Glomerular endothelial cell (primary cell): Measurements from ENCODE around the gene MAP1LC3A. TPM values are rescaled to one million over a fixed set of nuclear protein-coding genes. Genes with fewer than 3 reads are reported as not detected.

Source experiments
- DNase-seq: peaks from one replicate; pipeline ENCODE4 v3.0.0-alpha.2; 2011; ENCODE audit warnings: low read depth, low spot score; ENCODE audit errors: extremely low read depth
- total RNA-seq: library from RNA; depleted of rRNA; stranded (reverse); fragments of >200 nt; gene quantifications from 2 replicates; pipeline ENCODE4 v1.2.3, GENCODE V29; 2015

Gene MAP1LC3A
- total RNA-seq, 1 donor from 2014 or later, result 97.0 TPM

DNA sequence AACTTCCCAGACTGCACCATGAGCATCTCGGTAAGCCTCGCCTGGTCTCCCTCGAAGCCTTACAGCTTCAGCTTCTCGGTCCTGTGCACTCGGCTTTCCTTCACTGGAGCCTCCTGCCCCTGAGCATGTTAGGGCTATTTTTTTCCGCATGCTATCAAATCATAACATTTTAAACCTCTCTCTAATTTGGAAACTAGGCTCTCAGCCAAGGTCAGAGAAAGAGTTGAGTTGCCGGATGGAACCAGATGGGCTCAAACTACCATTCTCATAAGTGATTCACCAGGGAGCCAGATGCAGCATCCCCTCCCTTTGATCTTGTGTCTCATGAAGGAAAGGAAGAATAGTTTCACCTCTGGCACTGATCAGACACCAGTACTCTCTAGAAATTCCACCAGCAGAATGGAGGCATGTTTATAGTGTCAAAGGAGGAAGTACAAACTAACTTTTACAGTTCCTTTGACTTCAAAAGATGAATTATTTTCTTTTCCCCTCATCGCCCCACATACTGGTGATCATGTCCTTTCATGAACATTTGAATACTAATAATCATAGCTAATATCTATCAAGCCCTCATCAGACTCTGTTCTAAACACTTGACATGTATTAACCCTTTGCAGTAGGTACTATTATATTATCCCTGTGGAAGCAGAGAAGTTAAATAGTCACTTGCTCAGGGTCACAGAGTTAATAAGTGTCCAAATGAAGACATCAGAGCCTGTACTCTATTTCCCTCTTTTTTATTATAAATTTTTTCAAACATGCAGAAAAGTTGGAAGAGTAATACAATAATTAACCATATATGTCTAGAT lies 46.7 kb downstream of the MAP1LC3A start:
- no peak for DNase-seq

GRCh38 chr20:34607066-34607465 lies 48.5 kb downstream of the MAP1LC3A start:
- no peak for DNase-seq

Other genes starting within 250 kb of the MAP1LC3A start
- 39.1 and 42.8 TPM in 2 replicates for gene ITCH, start 195.4 kb upstream of the MAP1LC3A start, total RNA-seq
- gene DYNLRB1, start 42.3 kb upstream of the MAP1LC3A start, total RNA-seq, result 198 and 200 TPM in 2 replicates
- 17.7 and 24.4 TPM in 2 replicates for gene PIGU, start 118.4 kb downstream of the MAP1LC3A start, total RNA-seq
- 20.7 and 36.9 TPM in 2 replicates for gene TP53INP2, start 145.6 kb downstream of the MAP1LC3A start, total RNA-seq